ENCODE results near the gene PTS.

PTS gene

DNA sequence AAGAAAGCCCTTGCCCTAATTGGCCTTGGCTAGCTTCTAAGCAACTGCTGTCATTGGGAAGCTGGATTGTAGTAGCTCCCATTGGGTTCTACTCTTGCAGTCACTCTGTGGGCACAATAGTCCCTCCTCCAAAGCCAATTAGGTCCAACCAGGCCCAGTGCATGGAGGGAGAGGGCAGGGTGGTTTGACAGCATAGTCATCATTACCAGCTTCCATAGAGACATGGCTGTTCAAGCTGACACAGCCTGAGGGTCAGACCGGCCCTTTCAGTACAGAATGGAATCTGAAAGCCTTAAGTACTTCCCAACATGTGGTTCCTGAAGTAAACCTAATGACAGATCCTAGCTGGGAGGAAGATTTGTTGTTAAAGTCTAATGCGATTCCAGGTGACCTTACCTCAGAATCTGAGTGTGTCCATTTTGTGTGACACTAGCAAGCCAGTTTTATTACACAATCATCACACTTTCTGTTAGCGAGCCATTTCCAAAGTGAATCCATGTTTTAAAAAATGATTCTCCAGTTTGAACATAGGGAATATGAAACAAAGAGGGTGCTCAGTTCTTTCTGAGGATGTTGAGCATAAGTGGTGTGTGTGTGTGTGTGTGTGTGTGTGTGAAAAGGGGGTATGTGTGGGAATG is 27.5 kb downstream of the PTS start:
- H3K4me3 ChIP-seq (ENCODE audit: low read length), result no peak overlapping the region

GRCh38 chr11:112255067-112255720 is 29.0 kb downstream of the PTS start:
- H3K4me3 ChIP-seq (ENCODE audit: low read length), result no peak overlapping the region
- DNase-seq (ENCODE audit: low read depth, low spot score), result no peak

More for the DNA sequence above, 27.5 kb downstream of the PTS start:
- no peak for DNase-seq (ENCODE audit: low read depth, low spot score)

DNA sequence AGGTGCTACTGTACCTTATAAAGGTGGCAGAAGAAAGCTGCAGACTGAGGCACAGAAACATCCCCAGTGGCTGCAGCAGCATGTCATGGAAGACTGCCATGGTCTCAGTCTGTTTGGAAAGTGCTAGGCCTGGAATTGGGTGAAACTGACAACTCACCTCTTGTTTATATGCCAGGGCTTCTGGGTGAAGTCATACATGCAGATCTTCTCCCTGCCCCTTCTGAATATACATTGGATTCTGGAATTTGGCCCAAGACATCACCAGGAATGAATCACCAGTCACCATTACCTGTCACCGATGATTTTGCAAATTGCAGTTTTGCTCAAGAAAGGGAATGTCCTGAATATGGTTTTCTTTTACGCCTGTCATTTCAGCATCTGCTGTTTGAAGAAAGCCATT is 34.3 kb downstream of the PTS start, which contains the start of gene PLET1:
Gene PLET1 (minus strand): TSS at position 371 of the 400 bp plus-strand sequence. CDS start 271 bp downstream, at position 100.
- no peak within 1 kb of the TSS for H3K4me3 ChIP-seq (ENCODE audit: low read length)
- no peak for DNase-seq (ENCODE audit: low read depth, low spot score)

GRCh38 chr11:112265659-112266409 is 39.6 kb downstream of the PTS start:
- H3K4me3 ChIP-seq (ENCODE audit: low read length), result no peak overlapping the region
- no peak for DNase-seq (ENCODE audit: low read depth, low spot score)

DNA sequence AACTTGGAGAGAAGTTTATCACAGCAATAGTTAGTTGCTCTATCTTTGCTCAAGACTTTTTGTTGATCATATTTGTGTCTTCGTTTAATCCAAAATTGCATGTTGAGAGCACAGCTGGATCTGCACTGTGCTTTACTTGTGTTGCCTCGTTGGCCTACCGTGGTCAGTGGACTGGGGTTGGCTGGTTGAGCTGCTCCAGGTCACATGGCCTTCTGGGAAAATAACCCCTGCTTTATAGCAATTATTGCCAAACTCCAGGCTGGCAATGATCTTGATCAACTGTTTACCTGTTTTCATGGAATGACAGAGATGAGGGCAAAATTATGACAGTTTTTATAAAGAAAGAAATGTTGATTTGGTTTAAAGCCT is 40.2 kb downstream of the PTS start:
- H3K4me3 ChIP-seq (ENCODE audit: low read length), result no peak overlapping the region
- no peak for DNase-seq (ENCODE audit: low read depth, low spot score)

DNA sequence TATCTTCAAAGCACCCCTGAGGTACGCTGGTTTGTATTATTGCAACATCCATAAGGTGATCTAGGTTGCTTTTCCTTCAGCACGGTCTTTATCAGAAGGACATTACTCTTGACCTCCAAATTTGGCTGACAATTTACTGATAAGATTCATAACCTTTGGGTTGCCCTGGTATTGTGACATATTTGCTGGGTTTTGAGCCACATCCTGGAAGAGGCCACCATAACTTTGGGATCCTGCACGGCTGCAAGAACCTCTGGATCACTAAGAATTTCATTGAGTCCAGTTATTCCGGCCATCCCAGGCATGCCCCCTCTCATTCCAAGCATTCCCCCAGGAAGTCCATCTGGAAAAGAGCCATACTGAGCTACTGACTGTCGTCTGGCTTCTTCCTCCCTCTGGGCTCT is 41.0 kb downstream of the PTS start:
- no peak overlapping the region for H3K4me3 ChIP-seq (ENCODE audit: low read length)
- DNase-seq (ENCODE audit: low read depth, low spot score), result no peak

DNA sequence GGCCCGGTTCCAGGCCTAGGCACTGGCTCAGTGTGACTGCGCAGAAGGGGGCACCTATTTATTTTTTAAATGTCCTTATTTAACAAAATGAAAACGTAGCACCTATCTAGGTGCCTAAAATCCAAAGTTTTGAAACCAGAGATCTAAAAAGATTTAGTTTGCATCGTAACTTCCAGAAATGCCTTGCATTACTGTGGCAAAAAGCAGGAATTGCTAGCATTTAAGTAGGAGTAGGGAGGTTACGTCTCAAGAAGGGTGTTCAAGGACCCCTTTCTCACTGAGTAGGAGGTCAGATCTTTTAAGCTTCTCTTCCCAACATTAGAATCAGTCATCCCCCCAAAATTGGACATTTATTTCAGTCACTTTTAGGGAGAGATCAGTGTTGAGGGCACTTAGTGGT is 42.2 kb downstream of the PTS start:
- DNase-seq (ENCODE audit: low read depth, low spot score), result no peak
- no peak overlapping the region for H3K4me3 ChIP-seq (ENCODE audit: low read length)

- H3K4me3 ChIP-seq (ENCODE audit: low read length), result no peak overlapping the region
- DNase-seq (ENCODE audit: low read depth, low spot score), result no peak
Measured at GRCh38 chr11:112269139-112269538, 42.9 kb downstream of the PTS start.

DNA sequence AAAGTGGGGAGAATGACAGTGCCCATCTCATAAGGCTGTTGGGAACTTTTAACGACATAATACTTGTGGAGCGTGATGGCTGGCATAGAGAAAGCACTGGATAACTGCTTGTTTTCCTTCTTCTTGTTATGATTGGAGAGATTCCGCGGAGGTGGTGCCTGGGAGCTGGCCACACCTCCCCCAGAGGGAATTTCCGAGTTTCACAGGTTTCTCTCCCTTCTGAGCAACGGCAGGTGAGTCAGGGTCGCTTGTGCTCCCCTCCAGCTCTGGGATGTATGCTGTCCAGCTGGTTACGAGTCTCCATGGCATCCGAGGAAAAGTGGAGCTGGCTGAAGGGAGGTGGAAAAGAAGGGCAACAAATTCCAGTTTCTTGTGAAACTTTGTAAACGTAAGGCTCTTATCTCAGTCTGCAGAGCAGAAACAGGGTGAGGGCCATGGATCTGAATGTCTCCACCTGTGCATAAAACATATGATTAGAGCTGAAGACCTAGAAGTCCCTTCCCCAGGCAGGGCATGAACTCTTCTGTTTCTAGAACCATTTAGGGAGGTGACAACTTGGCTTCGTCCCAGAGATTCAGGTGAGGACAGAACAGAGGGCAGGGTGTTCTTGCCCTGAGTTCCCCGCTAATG is 44.4 kb downstream of the PTS start:
- H3K4me3 ChIP-seq (ENCODE audit: low read length), result no peak overlapping the region
- no peak for DNase-seq (ENCODE audit: low read depth, low spot score)

- H3K4me3 ChIP-seq (ENCODE audit: low read length), result no peak overlapping the region
- no peak for DNase-seq (ENCODE audit: low read depth, low spot score)
Measured at GRCh38 chr11:112271242-112271641, 45.0 kb downstream of the PTS start.

DNA sequence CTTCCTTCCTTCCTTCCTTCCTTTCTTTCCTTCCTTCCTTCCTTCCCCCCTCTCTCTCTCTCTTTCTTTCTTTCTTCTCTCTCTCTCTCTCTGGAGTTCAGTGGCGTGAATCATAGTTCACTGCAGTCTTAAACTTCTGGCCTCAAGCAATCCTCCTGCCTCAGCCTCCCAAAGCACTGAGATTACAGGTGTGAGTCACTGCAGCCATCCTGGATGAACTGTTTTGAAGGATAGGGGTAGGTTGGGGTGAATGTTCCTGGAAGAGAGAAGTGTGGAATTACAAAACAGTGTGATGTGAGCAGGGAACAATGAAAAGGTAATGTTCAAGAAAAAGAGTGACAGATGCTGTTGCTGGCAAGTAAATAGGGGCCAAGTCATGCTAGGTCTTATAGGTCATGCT is 46.8 kb downstream of the PTS start:
- no peak overlapping the region for H3K4me3 ChIP-seq (ENCODE audit: low read length)

DNA sequence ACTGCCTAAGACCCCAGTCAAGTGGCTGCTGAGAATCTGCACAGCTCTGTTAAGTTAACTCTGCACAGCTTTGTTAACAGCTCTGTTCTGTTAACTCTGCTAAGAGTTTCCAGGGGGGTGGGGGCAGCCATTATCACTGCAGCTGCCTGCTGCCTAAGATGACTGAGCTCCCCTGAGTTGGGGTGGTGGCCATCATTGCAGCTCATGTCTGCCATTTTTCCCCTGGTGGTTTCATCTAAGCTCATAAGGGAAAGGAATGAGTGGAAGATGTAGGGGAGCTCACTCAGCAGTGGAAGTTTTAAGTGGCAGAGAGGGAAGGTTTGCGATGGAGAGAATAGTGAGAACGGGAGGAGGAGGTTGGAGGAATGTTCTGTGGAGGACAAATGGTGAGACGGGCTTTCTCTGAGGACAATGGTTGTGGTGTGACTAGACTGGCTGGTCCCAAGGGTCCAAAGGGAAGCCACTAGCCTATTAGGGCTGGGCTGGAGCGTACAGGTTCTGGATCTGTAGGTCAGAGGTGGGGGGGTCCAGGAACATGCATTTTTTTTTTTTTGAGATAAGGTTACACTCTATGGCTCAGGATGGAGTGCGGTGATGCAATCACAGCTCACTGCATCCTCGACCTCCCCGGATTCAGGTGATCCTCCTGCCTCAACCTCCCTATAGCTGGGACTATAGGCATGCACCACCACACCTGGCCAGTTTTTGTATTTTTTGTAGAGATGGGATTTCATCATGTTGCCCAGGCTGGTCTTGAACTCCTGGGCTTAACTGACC is 48.0 kb downstream of the PTS start:
- no peak for DNase-seq (ENCODE audit: low read depth, low spot score)
- no peak overlapping the region for H3K4me3 ChIP-seq (ENCODE audit: low read length)

More for the DNA sequence above, 46.8 kb downstream of the PTS start:
- no peak for DNase-seq (ENCODE audit: low read depth, low spot score)

DNA sequence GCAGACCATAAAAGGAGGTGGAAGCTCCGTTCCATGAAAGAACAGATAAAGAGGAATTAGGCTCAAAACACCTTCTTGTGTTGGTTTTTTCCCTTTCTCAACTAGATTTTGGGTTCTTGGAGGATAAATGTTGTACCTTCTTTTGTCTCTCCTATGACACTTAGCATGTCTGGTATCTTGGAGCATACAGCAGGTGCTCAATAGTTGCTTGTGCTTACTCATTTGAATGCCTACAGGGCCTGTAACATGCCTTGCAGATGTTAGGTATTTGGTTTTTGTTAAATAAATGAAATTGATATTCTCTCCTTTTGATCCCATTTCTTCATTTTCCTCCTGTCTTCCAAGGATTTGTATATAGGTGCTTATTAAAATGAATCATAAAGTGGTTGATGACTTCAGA is 50.8 kb downstream of the PTS start:
- no peak for DNase-seq (ENCODE audit: low read depth, low spot score)
- no peak overlapping the region for H3K4me3 ChIP-seq (ENCODE audit: low read length)

GRCh38 chr11:112277941-112278340 is 51.7 kb downstream of the PTS start:
- H3K4me3 ChIP-seq (ENCODE audit: low read length), result no peak overlapping the region
- no peak for DNase-seq (ENCODE audit: low read depth, low spot score)

DNA sequence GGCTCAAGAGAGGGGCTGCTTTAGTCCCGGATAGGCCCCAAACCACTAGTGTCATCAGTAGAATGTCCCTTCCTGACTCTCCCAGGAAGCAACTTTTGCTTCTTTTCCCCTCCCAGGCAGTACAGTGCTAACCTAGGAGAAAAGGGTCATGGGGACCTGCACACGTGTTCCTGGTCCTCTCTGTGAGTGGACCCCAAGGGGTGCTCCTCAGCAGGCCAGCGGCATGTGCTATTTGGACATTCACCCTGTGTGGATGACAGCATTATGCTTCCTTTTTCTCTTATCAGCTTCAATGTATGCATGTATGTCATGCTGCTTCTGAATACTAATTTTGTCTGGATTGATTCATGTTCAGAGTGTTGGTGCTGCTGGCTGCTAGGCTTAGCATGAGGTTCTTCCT is 52.6 kb downstream of the PTS start:
- no peak for DNase-seq (ENCODE audit: low read depth, low spot score)
- no peak overlapping the region for H3K4me3 ChIP-seq (ENCODE audit: low read length)

GRCh38 chr11:112279901-112280267 is 53.7 kb downstream of the PTS start:
- peak; percentile 66 for DNase-seq (ENCODE audit: low read depth, low spot score)
- H3K4me3 ChIP-seq (ENCODE audit: low read length), result peak overlapping the region; percentile 58

- H3K4me3 ChIP-seq (ENCODE audit: low read length), result peak overlapping the region; percentile 58
- DNase-seq (ENCODE audit: low read depth, low spot score), result peak; percentile 88
Measured at GRCh38 chr11:112280268-112281126, 54.3 kb downstream of the PTS start.

- DNase-seq (ENCODE audit: low read depth, low spot score), result no peak
- no peak overlapping the region for H3K4me3 ChIP-seq (ENCODE audit: low read length)
Measured at GRCh38 chr11:112281726-112282125, 55.5 kb downstream of the PTS start.
